Activated CD4-positive, alpha-beta T cell treated with anti-CD3 and anti-CD28 coated beads, Interleukin-2, amount 50 U/mL, for 24 hours (primary cell): ENCODE data around the gene COL6A3.
"Not testable (repeated sequence)": the region's sequence is repeated elsewhere in the genome, so short reads cannot be mapped to it uniquely, and the experiment has no call there.

Experiments used
- DNase-seq, 2 donors: peaks; one replicate each; pipeline ENCODE4 v3.0.0-alpha.2; 2020; ENCODE audit warnings: low read depth in 1 of 2, low spot score in 1 of 2

COL6A3 gene

GRCh38 chr2:237319086-237319820, 94.7 kb downstream of the COL6A3 start:
- no peak for DNase-seq

GRCh38 chr2:237316339-237316738, 97.6 kb downstream of the COL6A3 start:
- no peak for DNase-seq

GRCh38 chr2:237315829-237316225, 98.1 kb downstream of the COL6A3 start:
- no peak for DNase-seq

GRCh38 chr2:237315170-237315828, 98.7 kb downstream of the COL6A3 start:
- DNase-seq, result no peak

GRCh38 chr2:237314681-237315080, 99.3 kb downstream of the COL6A3 start:
- no peak for DNase-seq

- no peak for DNase-seq
Measured at GRCh38 chr2:237314198-237314597, 99.8 kb downstream of the COL6A3 start.

- no peak for DNase-seq
Measured at GRCh38 chr2:237312021-237312755, 101.8 kb downstream of the COL6A3 start.

GRCh38 chr2:237310515-237311114, 103.3 kb downstream of the COL6A3 start:
- no peak for DNase-seq

- DNase-seq, result no peak
Measured at GRCh38 chr2:237309416-237309815, 104.5 kb downstream of the COL6A3 start.

GRCh38 chr2:237309011-237309410, 105.0 kb downstream of the COL6A3 start:
- DNase-seq, result no peak

- DNase-seq, result no peak
Measured at GRCh38 chr2:237307474-237307873, 106.5 kb downstream of the COL6A3 start.

GRCh38 chr2:237306787-237307170, 107.2 kb downstream of the COL6A3 start:
- DNase-seq, result no peak

GRCh38 chr2:237306083-237306786, 107.7 kb downstream of the COL6A3 start:
- DNase-seq, result no peak

GRCh38 chr2:237305579-237305978, 108.4 kb downstream of the COL6A3 start:
- DNase-seq, result no peak

GRCh38 chr2:237304763-237305514, 109.0 kb downstream of the COL6A3 start:
- no peak for DNase-seq

GRCh38 chr2:237303244-237303643, 110.7 kb downstream of the COL6A3 start:
- DNase-seq, result not testable (repeated sequence)

- no peak for DNase-seq
Measured at GRCh38 chr2:237301595-237301994, 112.4 kb downstream of the COL6A3 start.

GRCh38 chr2:237300739-237301138, 113.2 kb downstream of the COL6A3 start:
- DNase-seq, result no peak

GRCh38 chr2:237299906-237300305, 114.1 kb downstream of the COL6A3 start:
- no peak for DNase-seq
